Tibial nerve (tissue), 3 donors: Measurements from ENCODE around the gene PNPLA7.
"Not testable (repeated sequence)": the region's sequence is repeated elsewhere in the genome, so short reads cannot be mapped to it uniquely, and the experiment has no call there.

Source experiments
- CTCF ChIP-seq, 5 experiments: fragments of 200-600 bp in 3 of 5; fragments of 450-650 bp in 2 of 5; sonication (generic) in 3 of 5; IDR thresholded peaks; one replicate each; pipeline ENCODE4 v1.5.1; 2016 to 2019; ENCODE audit warnings: antibody characterized with exemption in 5 of 5, mild to moderate bottlenecking in 3 of 5, moderate library complexity in 2 of 5
- POLR2A ChIP-seq, 2 donors: fragments of 450-650 bp; IDR thresholded peaks; one replicate each; pipeline ENCODE4 v1.6.1; 2017; ENCODE audit warnings: antibody characterized with exemption in 2 of 2, mild to moderate bottlenecking in 2 of 2, moderate library complexity in 2 of 2

- not testable (repeated sequence) for TF ChIP-seq CTCF, POLR2A (IDR thresholded peaks at IDR 0.05)
Observed at GRCh38 chr9:137596577-137596976, 46.4 kb upstream of the PNPLA7 start.
